GM13976 (cell line): ENCODE measurements around the gene CST7.

Experiments
- DNase-seq: peaks from one replicate; pipeline ENCODE4 v3.0.0; 2012; ENCODE audit warnings: low spot score
- CTCF ChIP-seq: IDR thresholded peaks from 2 replicates; pipeline ENCODE4 v1.5.1; 2012; ENCODE audit warnings: borderline replicate concordance, mild to moderate bottlenecking; ENCODE audit not compliant: insufficient read depth; ENCODE audit errors: extremely low read depth, missing control alignments, control extremely low read depth
- in situ Hi-C: fragments of 300-500 bp; cut with MboI; formaldehyde crosslinking; loops from one replicate; pipeline ENCODE4 v1.12.0; 2022; ENCODE audit warnings: low sequenced_read_pairs, mixed read lengths, inconsistent platforms; ENCODE audit not compliant: unreplicated experiment

CST7 gene

GRCh38 chr20:24954566-24954965 lies 5.5 kb downstream of the CST7 start:
- no peak for TF ChIP-seq CTCF
- no peak for DNase-seq
- in situ Hi-C loops: no loop called here

- TF ChIP-seq CTCF: no peak
- peak; percentile 60 for DNase-seq
- in situ Hi-C loops: no loop called here
Measured at GRCh38 chr20:24955045-24955444, 6.0 kb downstream of the CST7 start.

- in situ Hi-C loops: no loop called here
- no peak for DNase-seq
- TF ChIP-seq CTCF: no peak
Measured at GRCh38 chr20:24956001-24956841, 7.2 kb downstream of the CST7 start.

- DNase-seq: no peak
- in situ Hi-C loops: no loop called here
- no peak for TF ChIP-seq CTCF
Measured at GRCh38 chr20:24957326-24958016, 8.4 kb downstream of the CST7 start.

- DNase-seq: no peak
- TF ChIP-seq CTCF: no peak
- in situ Hi-C loops: no loop called here
Measured at GRCh38 chr20:24958506-24959385, 9.7 kb downstream of the CST7 start.

GRCh38 chr20:24959591-24960301 lies 10.7 kb downstream of the CST7 start:
- DNase-seq: no peak
- no peak for TF ChIP-seq CTCF
- in situ Hi-C loops: no loop called here
